MCF 10A (cell line): Measurements from ENCODE around the gene TPBG. TPM values are rescaled to one million over a fixed set of nuclear protein-coding genes. Genes with fewer than 3 reads are reported as not detected.
"Not testable (repeated sequence)": the region's sequence is repeated elsewhere in the genome, so short reads cannot be mapped to it uniquely, and the experiment has no call there.

Experiments
- BruUV-seq: library from RNA; stranded (reverse); fragments of 400-500 nt; replicated peaks from 2 replicates; lab custom pipeline; 2021; lab: Mats Ljungman, UMichigan
- CTCF ChIA-PET: fragments of 300-600 bp; sonication (Branson Sonifier 250); formaldehyde crosslinking; extraction: SDS; loops from one replicate; lab custom pipeline; 2021; ENCODE audit warnings: antibody characterized with exemption, inconsistent platforms; lab: Yijun Ruan, JAX
- POLR2A ChIA-PET: fragments of 300-600, 350-650 bp; sonication (Branson Sonifier 250); formaldehyde crosslinking; extraction: SDS; loops from one replicate; lab custom pipeline; 2020; ENCODE audit warnings: antibody characterized with exemption, inconsistent platforms; lab: Yijun Ruan, JAX
- DNase-seq: peaks from one replicate; pipeline ENCODE4 v3.0.0-alpha.2; 2018; ENCODE audit not compliant: unreplicated experiment
- H3K27ac Mint-ChIP-seq: one replicate; pipeline ENCODE4 v1.8.0; 2022; ENCODE audit warnings: mild to moderate bottlenecking, low read depth, mixed read lengths; ENCODE audit not compliant: unreplicated experiment
- H3K27me3 Mint-ChIP-seq: one replicate; pipeline ENCODE4 v1.8.0; 2022; ENCODE audit warnings: mixed read lengths; ENCODE audit not compliant: insufficient read depth, unreplicated experiment
- H3K36me3 Mint-ChIP-seq: one replicate; pipeline ENCODE4 v1.8.0; 2022; ENCODE audit warnings: mild to moderate bottlenecking, moderate library complexity, mixed read lengths; ENCODE audit not compliant: insufficient read depth, unreplicated experiment
- H3K4me1 Mint-ChIP-seq: one replicate; pipeline ENCODE4 v1.8.0; 2022; ENCODE audit warnings: mixed read lengths; ENCODE audit not compliant: insufficient read depth, unreplicated experiment
- H3K4me3 Mint-ChIP-seq: one replicate; pipeline ENCODE4 v1.8.0; 2022; ENCODE audit warnings: mild to moderate bottlenecking, moderate library complexity, mixed read lengths; ENCODE audit not compliant: unreplicated experiment
- H3K9me3 Mint-ChIP-seq: one replicate; pipeline ENCODE4 v1.8.0; 2022; ENCODE audit warnings: mixed read lengths; ENCODE audit not compliant: unreplicated experiment
- CTCF ChIP-seq: fragments of 200-600 bp; IDR thresholded peaks from one replicate; pipeline ENCODE4 v1.8.0; 2022; ENCODE audit warnings: antibody characterized with exemption, mild to moderate bottlenecking; ENCODE audit not compliant: unreplicated experiment
- intact Hi-C: fragments of 100-400 bp; cut with micrococcal nuclease; formaldehyde crosslinking; loops from 2 replicates; pipeline ENCODE4 v1.14.1; 2022
- total RNA-seq: library from RNA; stranded (reverse); gene quantifications from 2 replicates; pipeline ENCODE4 v1.2.3, GENCODE V29; 2022

Gene TPBG
- total RNA-seq, 1 experiment from 2014 or later: 72.9 TPM

- no peaks in the 10 kb centered on the region for H3K36me3 Mint-ChIP-seq
- no peak for DNase-seq
- intact Hi-C loops: no loop called here
- TF ChIP-seq CTCF: no peak
- H3K27me3 Mint-ChIP-seq: no peaks in the 10 kb centered on the region
- ChIA-PET CTCF (interaction anchor here (0.7 to 1.5 kb wide), 3 partner anchors 22 to 680 kb away, joined by 3 to 4 read pairs (median 3); partner anchors contain the start of gene UBE3D), POLR2A (interaction anchor here (0.7 to 5.2 kb wide), 4 partner anchors 12 to 398 kb away, joined by 3 to 67 read pairs (median 31); partner anchors contain the start of gene TPBG)
- BruUV-seq: no TSS peak
- no peaks in the 10 kb centered on the region for H3K9me3 Mint-ChIP-seq
- H3K4me1 Mint-ChIP-seq: peaks cover 14% of the 10 kb centered on the region
- H3K4me3 Mint-ChIP-seq: no peak overlapping the region
- peak overlapping the region; percentile 14 for H3K27ac Mint-ChIP-seq
These were observed 21.5 kb downstream of the TPBG start for GRCh38 chr6:82385102-82385501.

- ChIA-PET CTCF (interaction anchor here (0.7 to 1.5 kb wide), 2 partner anchors 137 to 680 kb away, joined by 3 to 4 read pairs; partner anchors contain the start of gene UBE3D), POLR2A (interaction anchor here (2.6 to 5.2 kb wide), 3 partner anchors 12 to 20 kb away, joined by 8 to 67 read pairs (median 54); partner anchors contain the start of gene TPBG)
- no peak for DNase-seq
- intact Hi-C loops: no loop called here
- peak overlapping the region; percentile 14 for H3K27ac Mint-ChIP-seq
- H3K27me3 Mint-ChIP-seq: no peaks in the 10 kb centered on the region
- no peaks in the 10 kb centered on the region for H3K9me3 Mint-ChIP-seq
- TF ChIP-seq CTCF: no peak
- H3K4me1 Mint-ChIP-seq: peaks cover 14% of the 10 kb centered on the region
- H3K36me3 Mint-ChIP-seq: no peaks in the 10 kb centered on the region
- no peak overlapping the region for H3K4me3 Mint-ChIP-seq
- BruUV-seq: no TSS peak
These were observed 21.9 kb downstream of the TPBG start for GRCh38 chr6:82385546-82385945.

- CTCF ChIA-PET: interaction anchor here (0.7 to 1.5 kb wide), 2 partner anchors 137 to 680 kb away, joined by 3 to 4 read pairs; partner anchors contain the start of gene UBE3D
These were observed 22.3 kb downstream of the TPBG start for GRCh38 chr6:82385961-82386360.

GRCh38 chr6:82394770-82395169 is 31.2 kb downstream of the TPBG start:
- POLR2A ChIA-PET: interaction anchor here (4.7 kb wide), 1 partner anchor 9 kb away, joined by 54 read pairs; no protein-coding TSS in a partner anchor
- peaks cover 39% of the 10 kb centered on the region for H3K4me1 Mint-ChIP-seq
- H3K4me3 Mint-ChIP-seq, intact Hi-C loops, CTCF ChIA-PET, H3K27me3 Mint-ChIP-seq, BruUV-seq, H3K36me3 Mint-ChIP-seq, H3K9me3 Mint-ChIP-seq, H3K27ac Mint-ChIP-seq, DNase-seq: not testable (repeated sequence)

More at GRCh38 chr6:82385961-82386360, 22.3 kb downstream of the TPBG start:
- peaks cover 14% of the 10 kb centered on the region for H3K4me1 Mint-ChIP-seq
- TF ChIP-seq CTCF: no peak
- H3K4me3 Mint-ChIP-seq: no peak overlapping the region
- POLR2A ChIA-PET: interaction anchor here (2.6 to 5.2 kb wide), 3 partner anchors 11 to 20 kb away, joined by 8 to 67 read pairs (median 54); partner anchors contain the start of gene TPBG
- no peaks in the 10 kb centered on the region for H3K36me3 Mint-ChIP-seq
- DNase-seq: peak; percentile 58
- no peaks in the 10 kb centered on the region for H3K27me3 Mint-ChIP-seq
- intact Hi-C loops: no loop called here
- no TSS peak for BruUV-seq
- H3K27ac Mint-ChIP-seq: peak overlapping the region; percentile 14
- no peaks in the 10 kb centered on the region for H3K9me3 Mint-ChIP-seq
